Fibroblast of skin of left biceps (primary cell): Measurements from ENCODE around the gene MTHFD2.

Source experiments
- DNase-seq, 2 experiments: peaks; one replicate each; pipeline ENCODE4 v3.0.0-alpha.2; 2013; ENCODE audit warnings: low read depth in 2 of 2

Gene MTHFD2

DNA sequence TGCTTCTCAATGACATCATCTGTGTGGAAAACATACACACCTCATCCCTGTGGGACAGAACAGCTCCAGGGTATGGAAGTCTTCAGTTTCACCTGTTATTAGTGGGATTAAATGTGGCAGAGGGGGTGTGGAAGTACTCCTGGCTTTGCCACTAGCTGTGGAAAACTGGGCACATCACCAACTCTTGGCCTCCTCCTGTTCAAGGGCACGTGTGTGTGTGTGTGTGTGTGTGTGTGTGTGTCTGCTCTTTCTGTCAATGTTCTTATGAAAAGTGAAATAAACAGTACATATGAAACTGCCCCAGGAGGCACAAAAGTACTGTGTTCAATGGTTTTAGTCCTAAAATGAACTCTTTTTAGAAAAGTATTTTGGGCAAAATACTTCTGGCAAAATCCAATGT lies 65.9 kb downstream of the MTHFD2 start:
- no peak for DNase-seq

DNA sequence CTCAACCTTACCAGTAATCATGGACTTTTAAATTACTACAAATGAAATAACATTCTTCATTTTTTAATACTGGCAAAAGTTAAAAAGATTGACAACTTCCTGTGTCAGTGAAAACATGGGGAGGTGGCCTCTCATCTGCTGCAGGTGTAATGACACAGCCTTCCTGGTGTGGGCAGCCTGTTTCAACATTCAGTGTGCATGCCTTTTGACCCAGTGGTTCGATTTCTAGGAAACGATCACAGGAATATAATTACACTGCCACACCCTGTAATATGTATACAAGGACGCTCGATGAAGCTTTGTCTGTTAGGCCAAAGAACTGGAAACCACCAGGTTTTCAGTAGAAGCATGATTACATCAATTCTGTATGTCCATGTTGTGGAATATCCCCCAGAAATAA lies 68.7 kb downstream of the MTHFD2 start:
- DNase-seq: no peak
